Measurements from ENCODE around the gene VPS26B.
"Not testable (repeated sequence)": the region's sequence is repeated elsewhere in the genome, so short reads cannot be mapped to it uniquely, and the experiment has no call there.

- TF ChIP-seq, protein P1, sequence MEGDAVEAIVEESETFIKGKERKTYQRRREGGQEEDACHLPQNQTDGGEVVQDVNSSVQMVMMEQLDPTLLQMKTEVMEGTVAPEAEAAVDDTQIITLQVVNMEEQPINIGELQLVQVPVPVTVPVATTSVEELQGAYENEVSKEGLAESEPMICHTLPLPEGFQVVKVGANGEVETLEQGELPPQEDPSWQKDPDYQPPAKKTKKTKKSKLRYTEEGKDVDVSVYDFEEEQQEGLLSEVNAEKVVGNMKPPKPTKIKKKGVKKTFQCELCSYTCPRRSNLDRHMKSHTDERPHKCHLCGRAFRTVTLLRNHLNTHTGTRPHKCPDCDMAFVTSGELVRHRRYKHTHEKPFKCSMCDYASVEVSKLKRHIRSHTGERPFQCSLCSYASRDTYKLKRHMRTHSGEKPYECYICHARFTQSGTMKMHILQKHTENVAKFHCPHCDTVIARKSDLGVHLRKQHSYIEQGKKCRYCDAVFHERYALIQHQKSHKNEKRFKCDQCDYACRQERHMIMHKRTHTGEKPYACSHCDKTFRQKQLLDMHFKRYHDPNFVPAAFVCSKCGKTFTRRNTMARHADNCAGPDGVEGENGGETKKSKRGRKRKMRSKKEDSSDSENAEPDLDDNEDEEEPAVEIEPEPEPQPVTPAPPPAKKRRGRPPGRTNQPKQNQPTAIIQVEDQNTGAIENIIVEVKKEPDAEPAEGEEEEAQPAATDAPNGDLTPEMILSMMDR (IDR thresholded peaks at IDR 0.05) = not testable (repeated sequence)
- TF ChIP-seq POLR2A (IDR thresholded peaks at IDR 0.05) = not testable (repeated sequence)
These were observed 57.2 kb downstream of the VPS26B start for GRCh38 chr11:134281635-134282034.

All from Peyer's patch (tissue), 4 donors.